HG03442 (cell line): Measurements from ENCODE around the gene IGIP.
"Not testable (repeated sequence)": the region's sequence is repeated elsewhere in the genome, so short reads cannot be mapped to it uniquely, and the experiment has no call there.

ENCODE experiments used
- ATAC-seq: cut with Tn5 transposase; IDR thresholded peaks from one replicate; pipeline ENCODE4 v1.9.1; 2021; ENCODE audit warnings: mild to moderate bottlenecking, moderate library complexity; ENCODE audit not compliant: unreplicated experiment

The IGIP gene

DNA sequence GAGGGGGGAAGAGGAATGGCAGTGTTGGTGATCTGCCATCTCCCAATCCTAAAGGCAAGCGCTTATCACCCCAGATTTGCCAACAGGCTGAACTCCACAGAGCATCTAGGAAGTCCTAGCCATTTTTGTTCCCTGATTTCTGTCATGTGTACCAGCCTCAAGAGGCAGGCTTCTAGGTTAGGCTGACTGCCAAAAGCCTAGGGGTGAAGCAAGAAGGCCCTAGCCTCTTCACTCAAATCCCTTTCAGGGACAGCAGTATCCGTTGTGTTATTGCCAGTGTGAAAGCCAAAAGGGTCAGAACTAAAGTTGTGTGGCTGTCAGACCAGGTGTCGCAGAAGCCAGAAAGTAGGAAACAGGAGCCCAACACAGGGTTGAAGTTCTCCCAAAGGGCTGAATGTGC, 14.7 kb downstream of the IGIP start:
- ATAC-seq, result no peak

DNA sequence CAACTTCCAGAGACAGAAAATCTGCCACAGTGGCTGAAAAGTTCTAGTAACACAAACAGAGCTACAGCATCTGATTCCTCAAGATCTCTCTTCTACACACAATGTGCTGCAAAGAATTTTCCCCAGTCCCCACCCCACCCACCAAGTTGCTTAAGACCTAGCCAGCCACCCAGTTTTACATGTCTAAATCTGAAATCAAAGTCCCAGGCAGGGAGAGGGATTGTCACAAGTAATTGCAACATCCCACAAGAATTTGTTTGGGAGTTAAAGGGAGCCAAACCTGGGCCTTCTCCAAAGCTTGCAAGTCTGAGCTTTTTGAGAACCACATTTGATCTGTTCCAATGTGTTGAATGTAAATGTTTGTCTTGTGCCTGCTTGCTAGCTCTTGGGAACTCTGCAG, 15.5 kb downstream of the IGIP start:
- ATAC-seq, result no peak

DNA sequence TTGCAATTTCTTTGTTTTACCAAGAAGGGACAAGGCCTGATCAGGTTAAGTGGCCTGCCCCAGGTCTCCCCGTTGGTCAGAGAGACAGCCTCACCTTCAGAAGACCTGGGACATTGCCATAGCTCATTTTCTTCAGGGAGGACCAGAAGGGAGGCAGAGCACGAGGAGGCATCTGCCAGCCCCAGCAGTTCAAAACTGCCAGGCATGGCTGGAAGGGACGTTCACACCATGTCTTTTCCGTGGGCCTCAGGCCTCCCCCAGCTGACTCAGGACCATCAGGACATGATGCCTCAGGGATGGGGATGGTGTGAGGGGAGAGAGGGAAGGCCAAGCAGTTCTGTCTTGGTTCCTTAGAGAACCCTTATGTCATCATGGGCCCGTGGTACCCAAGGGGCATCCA, 16.5 kb downstream of the IGIP start:
- no peak for ATAC-seq

DNA sequence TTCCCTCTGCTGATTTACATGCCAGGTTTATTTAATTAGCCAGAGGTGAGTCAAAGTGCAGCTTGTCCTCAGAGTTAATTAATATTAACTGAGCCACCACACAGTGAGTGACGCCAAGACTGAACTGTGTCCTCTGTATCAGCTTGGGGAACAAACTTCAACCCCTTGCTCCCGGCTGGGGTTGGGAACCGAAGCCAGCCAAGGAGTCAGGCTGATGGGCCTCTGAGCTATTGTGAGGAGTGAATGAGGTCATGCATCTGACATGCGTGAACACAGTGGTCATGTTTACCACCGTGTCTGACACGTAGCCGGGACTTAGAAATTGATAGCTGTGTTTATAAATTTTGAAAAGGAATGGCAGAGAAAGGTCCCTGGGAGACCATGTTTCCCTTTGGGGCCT, 17.1 kb downstream of the IGIP start:
- no peak for ATAC-seq

DNA sequence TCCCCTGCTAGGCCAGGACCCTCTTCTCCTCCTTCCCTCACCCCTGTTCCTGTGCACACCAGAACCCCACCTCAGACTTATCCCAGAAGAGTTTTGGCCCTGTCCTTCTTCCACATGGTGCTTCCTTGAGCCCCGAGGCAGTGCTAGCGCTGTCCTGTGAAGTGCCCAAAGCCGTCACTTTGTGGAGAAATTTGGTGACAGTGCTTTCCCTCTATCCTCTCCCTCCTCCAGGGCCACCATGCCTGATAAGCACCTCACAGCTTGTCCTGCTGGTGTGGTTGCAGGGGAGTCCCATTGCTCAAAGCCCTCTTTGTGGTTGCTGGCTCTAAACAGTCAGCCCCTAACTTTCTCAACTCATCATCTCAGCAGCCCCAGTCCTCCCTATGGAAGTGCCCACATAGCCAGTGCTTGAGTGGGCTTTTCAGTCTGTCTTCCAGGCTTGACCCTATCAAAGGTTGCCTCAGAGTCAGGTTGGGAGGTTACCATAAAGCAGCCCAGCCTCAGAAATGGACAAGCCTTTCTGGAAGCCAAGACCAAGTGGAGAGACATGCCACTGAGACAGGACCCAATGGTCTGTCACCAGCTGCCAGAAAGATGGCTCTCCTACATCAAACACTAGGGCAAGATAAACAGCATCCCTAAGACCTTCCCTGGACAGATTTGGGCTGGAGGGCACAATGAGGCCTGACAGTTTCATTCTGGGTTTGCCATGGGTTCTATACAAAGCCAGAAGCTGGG, 18.0 kb downstream of the IGIP start:
- no peak for ATAC-seq

DNA sequence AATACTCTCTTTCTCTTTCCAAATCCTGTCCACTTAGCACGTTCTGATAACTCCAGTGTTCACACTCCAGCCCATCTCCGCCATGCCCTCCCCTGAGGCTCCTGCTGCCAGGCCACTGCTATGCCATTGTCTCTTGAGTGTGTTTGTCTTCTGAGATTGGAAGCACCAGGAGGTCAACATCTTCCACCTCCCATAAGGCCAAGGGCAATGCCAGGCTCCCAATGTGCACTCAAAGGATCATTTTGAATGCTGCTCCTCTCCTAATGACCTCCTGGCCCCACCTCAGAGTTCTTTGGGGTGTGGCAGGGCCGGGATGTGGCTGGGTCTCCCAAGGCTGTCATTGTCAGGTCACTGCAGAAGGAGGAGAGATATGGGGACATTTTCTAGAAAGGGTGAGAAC, 19.5 kb downstream of the IGIP start:
- no peak for ATAC-seq

DNA sequence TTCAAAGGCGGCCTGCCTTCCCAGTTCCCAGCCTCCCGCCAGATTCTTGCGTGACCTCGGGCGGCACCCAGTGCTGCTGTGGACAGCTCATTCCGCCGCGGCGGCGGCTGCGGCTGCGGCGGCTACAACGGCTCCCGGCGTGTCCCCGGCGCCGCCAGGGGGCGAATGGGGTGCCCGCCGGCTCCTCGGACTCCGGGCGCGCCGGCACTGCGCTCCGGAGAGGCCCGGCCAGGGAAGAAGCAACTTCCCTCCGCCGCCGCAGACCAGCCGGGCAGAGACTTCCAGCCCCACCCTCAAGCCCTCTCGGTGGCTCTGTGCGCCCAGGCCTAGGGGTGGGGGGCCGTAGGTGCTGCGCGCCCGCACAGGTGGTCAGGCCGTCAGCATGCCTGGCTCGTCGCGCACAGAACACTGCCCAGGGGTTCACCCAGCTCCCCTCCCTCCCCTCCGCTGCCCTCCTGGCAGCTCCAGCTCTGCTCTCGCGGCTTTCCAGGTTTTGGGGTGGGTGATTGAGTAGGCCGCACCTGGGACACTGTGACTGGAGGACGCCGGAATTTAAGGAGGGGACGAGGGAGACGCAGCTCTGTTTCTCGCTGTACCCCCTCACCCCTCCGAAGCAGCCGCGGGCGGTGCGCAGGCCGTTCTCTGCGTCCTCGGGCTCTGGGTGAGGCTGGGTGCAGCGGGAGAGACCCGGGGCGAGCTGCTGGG, 20.2 kb downstream of the IGIP start:
- peak; percentile 52 for ATAC-seq

DNA sequence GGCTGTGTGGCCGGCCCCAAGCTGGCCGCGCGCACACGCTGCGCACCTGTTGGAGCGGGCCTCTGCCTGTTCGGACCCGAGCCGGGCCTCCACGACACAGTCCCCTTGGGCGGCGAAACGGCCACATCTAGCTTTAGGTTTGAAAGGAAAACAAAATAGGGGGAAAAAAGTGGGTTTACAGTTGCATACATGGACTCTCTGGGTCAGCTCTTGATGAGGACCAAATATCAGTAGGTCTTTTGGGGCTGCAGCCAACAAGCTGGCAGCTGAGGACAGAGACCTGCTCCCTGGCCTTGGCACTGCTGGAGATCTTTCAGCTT, 20.7 kb downstream of the IGIP start:
- ATAC-seq, result no peak

DNA sequence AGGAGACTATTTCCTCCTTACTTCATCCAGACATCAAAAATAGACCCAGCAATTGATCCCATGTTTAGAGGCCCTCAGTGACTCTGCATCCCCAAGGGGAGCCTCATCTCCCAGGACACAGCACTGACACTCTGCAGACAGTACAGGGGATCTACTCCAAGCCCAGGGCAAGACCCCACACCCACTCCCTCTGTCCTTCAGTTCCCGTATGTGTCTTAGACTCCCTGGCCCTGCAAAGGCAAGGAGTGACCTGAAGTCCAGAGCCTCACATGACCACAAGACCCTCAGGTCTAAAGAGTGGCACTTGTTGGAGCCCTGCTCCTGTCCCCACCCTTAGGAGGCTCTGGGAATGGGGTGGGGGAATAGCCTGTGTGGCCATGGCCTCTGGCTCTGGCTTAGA, 21.7 kb downstream of the IGIP start:
- ATAC-seq, result no peak

DNA sequence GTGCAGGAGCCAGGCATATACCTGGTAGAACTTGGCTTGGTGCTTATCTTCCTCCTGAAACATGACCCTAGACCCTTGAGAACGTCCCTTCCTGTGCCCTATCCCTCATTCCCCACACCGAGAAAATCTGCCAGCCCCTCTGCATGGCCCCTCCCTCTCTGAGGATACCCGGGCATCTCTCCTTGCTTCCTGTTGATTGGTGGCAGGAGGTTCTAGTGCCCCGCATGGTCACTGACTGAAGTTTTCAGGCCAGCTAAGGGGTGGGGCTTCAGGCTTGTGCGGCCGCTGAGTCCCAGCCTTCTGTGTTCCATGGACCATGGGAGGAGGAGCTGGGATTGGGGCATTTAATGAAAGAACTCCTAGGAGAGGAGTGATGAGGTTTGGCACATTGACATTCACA, 22.8 kb downstream of the IGIP start:
- no peak for ATAC-seq

DNA sequence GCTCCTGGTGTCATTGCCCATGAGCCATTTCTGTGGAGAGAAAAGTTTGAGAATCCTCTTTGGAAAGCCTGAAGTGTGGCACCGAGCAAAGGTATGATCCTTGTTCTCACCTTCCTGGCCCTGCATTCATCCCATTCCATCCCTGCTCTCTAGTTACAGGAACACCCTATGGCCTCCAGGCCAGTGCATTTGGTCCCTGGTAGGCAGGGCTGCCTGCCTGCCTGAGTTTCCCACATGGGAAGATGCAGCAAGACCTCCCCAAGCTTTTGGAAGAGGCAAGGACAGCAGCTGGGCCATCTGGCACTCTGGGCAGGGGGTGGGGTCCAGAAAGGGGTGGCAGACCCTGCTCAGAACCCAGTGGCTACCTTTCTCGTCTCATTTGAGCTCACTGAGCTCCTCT, 24.5 kb downstream of the IGIP start:
- no peak for ATAC-seq

DNA sequence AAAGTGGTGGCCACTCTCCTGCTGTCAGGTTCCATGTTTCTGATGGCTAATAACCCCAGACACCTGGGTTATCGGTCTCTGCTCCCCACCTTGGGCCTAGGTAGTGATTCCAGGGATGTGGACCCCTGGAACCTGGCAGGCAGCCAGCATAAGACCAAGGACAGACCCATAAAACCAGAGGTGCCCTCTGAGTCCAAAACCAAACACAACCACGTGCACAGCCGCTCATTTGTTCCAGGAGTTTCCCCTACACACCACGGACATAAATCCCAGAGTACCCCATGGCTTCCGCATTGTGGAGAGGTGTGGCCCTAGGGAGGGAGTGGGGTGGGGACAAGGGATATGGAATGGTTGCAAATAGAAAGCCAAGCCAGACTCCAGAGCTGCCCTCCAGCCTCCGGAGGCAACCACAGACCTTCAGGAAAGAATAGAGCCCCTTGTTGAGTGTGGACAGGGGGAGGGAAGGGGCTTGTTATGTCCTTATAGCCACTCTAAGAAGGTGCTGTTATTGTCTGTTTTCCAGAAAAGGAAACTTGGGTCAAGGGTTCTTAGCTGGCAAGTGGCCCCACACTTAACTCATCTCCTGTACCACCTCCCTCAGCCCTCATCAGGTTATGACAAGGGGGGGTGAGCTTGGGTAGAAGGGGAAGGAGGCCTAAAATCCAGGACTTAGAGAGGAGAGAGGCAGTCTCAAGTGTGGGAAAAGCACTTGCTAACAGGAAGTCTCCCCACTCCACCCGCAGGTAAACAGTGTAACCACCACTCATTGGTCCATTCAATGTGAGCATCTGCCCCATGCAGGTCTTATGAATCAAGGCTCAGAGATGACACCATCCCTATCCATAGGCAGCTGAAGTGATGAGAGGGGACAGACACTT, 25.6 kb downstream of the IGIP start:
- ATAC-seq, result no peak

DNA sequence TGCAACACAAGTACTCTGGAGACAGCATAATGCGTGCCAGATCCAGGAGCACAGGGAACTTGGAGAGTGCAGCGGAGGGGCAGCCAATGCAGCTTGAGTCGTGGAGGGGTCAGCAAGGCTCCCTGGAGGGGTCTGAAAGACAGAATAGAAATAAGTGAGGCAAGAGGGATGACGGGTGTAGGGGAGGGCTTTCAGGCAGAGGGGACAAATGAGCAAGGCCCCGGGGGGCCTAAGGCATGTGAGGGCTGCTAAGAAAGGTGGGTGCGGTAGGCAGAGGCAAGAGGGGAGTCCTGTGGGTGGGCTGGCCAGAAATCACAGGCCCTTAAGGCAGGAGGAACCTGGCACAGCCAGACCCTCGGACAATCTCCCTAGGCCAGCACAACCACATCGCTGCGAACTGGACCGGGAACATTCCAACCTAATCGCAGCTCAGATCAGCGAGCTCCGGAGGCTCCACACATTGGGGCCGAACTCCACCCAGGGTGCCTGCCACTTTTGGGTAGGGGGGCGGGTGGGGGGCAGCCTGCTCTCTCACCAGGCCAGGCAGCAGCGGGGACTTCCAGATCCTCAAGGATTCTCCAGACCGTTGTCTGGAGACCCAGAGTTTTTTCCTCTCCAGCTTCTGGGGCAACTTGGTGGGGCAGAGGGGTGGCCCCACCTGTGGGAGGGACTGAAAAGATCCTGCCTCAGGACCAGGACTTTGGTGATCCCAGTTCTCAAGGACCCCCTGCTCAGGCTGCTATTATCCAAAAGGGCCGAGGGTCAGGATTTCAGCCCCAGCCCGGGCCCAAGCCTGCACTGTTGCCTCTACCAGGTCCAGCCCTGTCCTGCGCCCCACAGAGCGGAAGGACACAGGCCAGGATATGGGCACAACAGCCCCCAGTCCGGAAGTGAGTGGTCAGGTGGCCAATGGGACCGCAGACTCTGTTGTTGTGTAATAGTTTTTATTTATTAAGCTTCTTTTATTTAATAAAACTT, 26.6 kb downstream of the IGIP start:
- ATAC-seq, result no peak

DNA sequence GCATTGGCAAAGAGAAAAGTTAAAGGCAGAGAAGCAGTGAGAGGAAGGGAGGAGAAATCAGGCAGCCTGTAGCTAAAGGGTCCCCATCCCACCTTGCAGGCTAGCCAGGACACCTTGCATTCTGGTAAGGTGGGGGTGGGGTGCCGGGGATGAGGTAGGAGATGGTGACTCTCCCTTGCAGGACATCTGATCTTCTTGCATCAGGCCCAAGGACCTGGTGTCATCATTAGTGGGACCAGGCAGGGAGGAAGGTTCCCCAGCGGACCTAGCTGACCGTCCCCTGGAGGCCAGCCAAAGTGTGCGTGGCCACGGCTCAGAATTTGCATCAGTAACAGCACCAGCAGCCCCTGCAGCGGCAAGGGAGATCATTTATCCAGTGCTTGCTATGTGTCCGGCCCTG, 27.5 kb downstream of the IGIP start:
- no peak for ATAC-seq

DNA sequence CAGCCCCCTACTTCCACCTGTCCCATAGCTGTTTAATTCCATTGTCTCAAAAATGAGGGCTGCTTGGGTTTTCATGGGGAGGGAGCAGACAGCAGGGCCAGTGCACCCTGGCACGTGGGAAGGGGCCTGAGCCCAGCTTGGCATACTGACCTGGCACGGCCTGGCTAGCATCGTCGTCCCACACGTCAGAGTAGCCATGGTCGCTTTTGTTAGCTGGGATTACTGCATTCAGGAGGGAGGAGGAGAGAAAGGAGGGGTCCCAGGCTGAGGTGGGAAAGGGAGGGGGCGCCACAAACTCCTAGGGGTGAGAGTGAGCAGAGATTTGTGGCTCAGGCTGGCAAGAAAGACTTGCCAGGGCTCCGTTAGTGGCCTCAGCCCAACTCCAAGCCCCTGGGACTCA, 28.2 kb downstream of the IGIP start:
- ATAC-seq, result no peak

DNA sequence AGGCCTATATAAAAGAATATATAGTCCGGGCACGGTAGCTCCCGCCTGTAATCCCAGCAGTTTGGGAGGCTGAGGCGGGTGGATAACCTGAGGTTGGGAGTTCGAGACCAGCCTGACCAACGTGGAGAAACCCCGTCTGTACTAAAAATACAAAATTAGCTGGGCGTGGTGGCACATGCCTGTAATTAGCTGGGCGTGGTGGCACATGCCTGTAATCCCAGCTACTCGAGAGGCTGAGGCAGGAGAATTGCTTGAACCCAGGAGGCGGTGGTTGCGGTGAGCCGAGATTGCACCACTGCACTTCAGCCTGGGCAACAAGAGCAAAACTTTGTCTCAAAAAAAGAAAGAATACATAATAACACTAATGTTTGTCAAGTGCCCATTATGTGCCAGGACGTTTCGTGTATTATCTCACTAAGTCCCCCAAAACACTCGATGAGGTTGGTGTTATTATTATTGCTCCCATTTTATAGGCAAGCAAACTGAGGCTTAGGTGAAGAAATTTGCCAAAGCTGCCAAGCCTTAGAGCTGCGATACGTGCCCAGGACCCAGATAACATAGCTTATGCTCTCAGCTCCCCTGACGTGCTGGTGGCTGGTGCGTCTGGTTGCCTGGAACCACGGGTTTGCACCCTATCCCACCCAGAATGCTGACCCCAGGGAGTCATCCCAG, 29.1 kb downstream of the IGIP start:
- not testable (repeated sequence) for ATAC-seq

DNA sequence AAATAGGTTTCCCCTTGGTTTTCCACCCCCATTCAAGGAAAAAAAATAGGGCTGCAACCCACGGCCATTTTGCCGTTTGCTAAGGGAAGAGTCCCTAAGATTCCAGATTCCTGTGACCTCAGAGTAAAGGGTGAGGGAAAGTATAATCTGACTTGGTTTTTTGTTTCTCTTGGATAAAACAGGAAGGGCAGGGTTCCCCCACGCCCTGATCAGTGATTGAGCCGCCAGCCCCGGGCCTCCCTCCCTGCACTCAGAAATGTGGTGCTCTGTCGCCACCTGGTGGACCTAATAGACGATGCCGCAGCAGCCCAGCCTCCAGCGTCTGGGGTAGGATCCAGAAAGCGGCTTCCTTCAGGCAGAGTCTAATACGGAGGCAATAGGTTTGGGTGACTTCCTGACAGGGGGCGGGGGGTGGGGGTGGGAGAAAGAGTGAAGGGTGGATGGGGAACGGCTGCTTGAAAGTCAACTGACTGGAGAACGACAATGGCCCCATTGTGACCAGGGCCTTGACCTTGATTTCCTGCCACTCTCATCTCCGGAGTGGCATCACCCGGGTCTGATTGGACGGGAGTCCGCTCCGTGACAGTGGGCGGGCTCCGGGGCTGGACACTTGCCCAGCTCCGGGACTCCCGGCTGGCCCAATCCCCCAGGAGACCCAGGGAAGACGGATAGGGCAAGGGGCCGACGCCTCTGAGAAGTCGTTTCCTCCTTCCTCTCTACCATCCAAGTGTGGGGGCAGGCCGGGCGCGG, 31.5 kb downstream of the IGIP start:
- ATAC-seq, result peak; percentile 96

DNA sequence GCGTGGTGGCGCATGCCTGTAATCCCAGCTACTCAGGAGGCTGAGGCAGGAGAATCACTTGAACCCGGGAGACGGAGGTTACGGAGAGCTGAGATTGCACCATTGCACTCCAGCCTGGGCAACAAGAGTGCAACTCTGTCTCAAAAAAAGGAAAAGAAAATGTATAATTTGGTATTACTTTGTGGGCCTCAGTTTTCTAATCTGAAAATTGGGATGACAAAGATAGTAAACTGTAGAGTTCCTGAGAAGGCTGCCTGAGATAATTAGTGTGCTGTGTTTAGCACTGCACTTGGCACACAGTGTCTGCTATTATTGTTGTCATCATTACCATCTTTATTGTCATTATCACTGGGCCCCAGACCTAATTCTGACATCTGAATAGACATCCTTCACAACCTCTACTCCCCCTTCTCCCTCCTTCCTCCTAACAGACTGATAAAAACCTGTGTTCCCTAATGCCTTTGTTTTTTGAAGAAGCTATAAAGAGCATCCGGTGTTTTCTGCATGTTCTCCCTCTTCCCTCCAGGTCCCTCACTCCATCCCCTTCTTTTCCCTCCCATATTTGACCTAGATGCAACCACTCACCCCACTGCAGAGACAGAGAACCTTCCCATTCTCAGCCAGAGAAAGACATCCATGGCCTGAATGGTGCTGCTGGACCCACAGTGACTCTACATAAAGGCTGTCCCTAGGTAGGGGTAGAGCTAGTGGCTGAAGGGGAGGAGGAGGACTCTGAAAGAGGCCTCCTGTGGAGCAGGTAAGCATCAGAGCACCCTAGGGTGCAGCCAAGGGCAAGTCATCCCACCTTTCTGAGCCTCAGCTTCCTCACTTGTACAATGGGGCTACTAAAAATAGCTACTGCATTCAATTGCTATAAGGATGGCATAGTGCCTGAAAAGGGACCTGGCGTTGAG, 33.5 kb downstream of the IGIP start:
- no peak for ATAC-seq
